Testis (tissue), 2 donors: ENCODE data around the gene FSTL4.

Experiments
- CTCF ChIP-seq, 3 experiments: fragments of 450-650 bp in 2 of 3; fragments of 200-600 bp in 1 of 3; sonication (generic) in 1 of 3; IDR thresholded peaks; one replicate each; pipeline ENCODE4 v1.5.1; 2016 to 2019; ENCODE audit warnings: antibody characterized with exemption in 3 of 3, mild to moderate bottlenecking in 2 of 3, moderate library complexity in 1 of 3
- POLR2A ChIP-seq: fragments of 450-650 bp; IDR thresholded peaks from one replicate; pipeline ENCODE4 v1.6.1; 2017; ENCODE audit warnings: antibody characterized with exemption, mild to moderate bottlenecking, moderate library complexity

- TF ChIP-seq CTCF (IDR thresholded peaks at IDR 0.05) (no peak), POLR2A (no peak)
Measured at GRCh38 chr5:133189881-133190280, 422.5 kb downstream of the FSTL4 start.
